ENCODE data around the gene MAPKAPK5. TPM values are rescaled to one million over a fixed set of nuclear protein-coding genes. Genes with fewer than 3 reads are reported as not detected.

Gene MAPKAPK5
- total RNA-seq, 1 experiment from 2014 or later: 85.7 TPM

DNA sequence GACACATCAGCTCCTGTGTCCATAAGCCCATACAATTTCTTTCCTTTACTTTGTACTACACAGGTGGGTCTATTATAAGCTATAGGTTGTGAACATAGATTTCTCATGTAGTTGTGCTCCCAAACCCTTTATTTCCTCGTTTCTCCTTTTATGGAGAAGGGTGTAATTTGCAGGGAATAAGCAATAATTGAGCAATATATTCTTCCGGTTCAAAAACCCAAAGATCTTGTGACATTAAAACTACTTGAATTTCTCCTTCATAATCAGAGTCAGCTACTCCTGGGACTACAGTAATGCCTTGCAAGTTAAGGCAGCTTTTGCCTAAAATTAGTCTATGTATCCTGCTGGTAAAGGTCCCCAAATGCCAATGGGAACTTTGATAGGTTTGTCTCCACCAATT is 19.1 kb upstream of the MAPKAPK5 start:
- no peaks in the 10 kb centered on the region for H4K20me1 ChIP-seq (ENCODE audit: control insufficient read depth, insufficient read depth, insufficient read length)
- Mint-ChIP-seq H3K4me1 (peaks cover 51% of the 10 kb centered on the region in 2 experiments), H3K9me3 (peaks cover 4 to 10% of the 10 kb centered on the region in 2 experiments; a peak in 3 of 5 replicates), H3K4me3 (no peak overlapping the region), H3K27ac (peak overlapping the region; percentile 22 to 53 (median 47); a peak in 2 of 7 replicates), H3K36me3 (ENCODE audit: insufficient read depth in 1 of 3, low read depth in 3 of 3) (no peaks in the 10 kb centered on the region; a peak in 1 of 7 replicates), H3K27me3 (ENCODE audit: low read depth) (no peaks in the 10 kb centered on the region)
- H3K18ac ChIP-seq (ENCODE audit: insufficient read length, low read depth, low read length): no peak overlapping the region
- no peak overlapping the region for H2AK5ac ChIP-seq (ENCODE audit: insufficient read length, low read length)
- H3K23ac ChIP-seq (ENCODE audit: insufficient read length, low read depth, low read length): no peak overlapping the region
- no peak for TF ChIP-seq CTCF (conservative IDR thresholded peaks at IDR 0.05)
- no peak overlapping the region for H3K56ac ChIP-seq (ENCODE audit: insufficient read length, low read depth, low read length)
- DNase-seq: no peak
- no peaks in the 10 kb centered on the region for H3K79me1 ChIP-seq (ENCODE audit: insufficient read depth, low read depth, low read length, poor library complexity, severe bottlenecking)
- H3K4me1 ChIP-seq (ENCODE audit: insufficient read depth, low read length): no peaks in the 10 kb centered on the region; the same call in 1 of the 2 replicates
- H3K4ac ChIP-seq (ENCODE audit: low read depth, low read length): no peak overlapping the region
- whole genome bisulfite sequencing (ENCODE audit: extremely low coverage, insufficient read length, low lambda C conversion rate): no CpG with 5 or more reads among the region's 2 CpGs
- H3K9ac ChIP-seq (ENCODE audit: extremely low read depth, insufficient read length, low read length): no peak overlapping the region
- H2BK5ac ChIP-seq (ENCODE audit: insufficient read length, low read length): no peak overlapping the region
- no peak overlapping the region for H3K27ac ChIP-seq (ENCODE audit: insufficient read length, low read depth, low read length)
- no peaks in the 10 kb centered on the region for H3K27me3 ChIP-seq (ENCODE audit: insufficient read depth, low read length)
- H3K23me2 ChIP-seq (ENCODE audit: insufficient read length, low read depth, low read length, poor library complexity, severe bottlenecking): no peaks in the 10 kb centered on the region
- no peaks in the 10 kb centered on the region for H3K9me3 ChIP-seq (ENCODE audit: control insufficient read depth, low read depth, low read length)
- H3K4me2 ChIP-seq (ENCODE audit: insufficient read depth, insufficient read length, low read length): no peak overlapping the region
- no peak overlapping the region for H2BK12ac ChIP-seq (ENCODE audit: insufficient read length, low read depth, low read length)
- no peak overlapping the region for H4K91ac ChIP-seq (ENCODE audit: insufficient read length, low read depth, low read length)
- no peak overlapping the region for H2BK20ac ChIP-seq (ENCODE audit: low read depth, low read length, poor library complexity, severe bottlenecking)
- no peak overlapping the region for H2BK120ac ChIP-seq (ENCODE audit: low read depth, low read length, poor library complexity, severe bottlenecking)
- no peak overlapping the region for H4K5ac ChIP-seq (ENCODE audit: insufficient read length, low read depth, low read length)
- no peak overlapping the region for H4K8ac ChIP-seq (replicated peaks; ENCODE audit: insufficient read length, low read depth, low read length)
- H3K14ac ChIP-seq (ENCODE audit: insufficient read depth, low read length): no peak overlapping the region
- H2AFZ ChIP-seq (ENCODE audit: low read length): no peak overlapping the region
- H3K79me2 ChIP-seq (ENCODE audit: insufficient read depth, low read length): no peaks in the 10 kb centered on the region
- H2BK15ac ChIP-seq (ENCODE audit: low read depth, low read length): no peak overlapping the region
- no peak overlapping the region for H3T11ph ChIP-seq (ENCODE audit: low read length)

Measured in H9 (cell line).